Neural cell (in vitro differentiated cells): ENCODE data around the gene NRROS. TPM values are rescaled to one million over a fixed set of nuclear protein-coding genes. Genes with fewer than 3 reads are reported as not detected.

Experiments used
- H2AFZ ChIP-seq: fragments of 200-600, 300-800 bp; sonication (generic), shearing (Covaris generic); 2 replicates; pipeline ENCODE4 v1.6.0; 2014; ENCODE audit warnings: low read depth, mild to moderate bottlenecking, antibody characterized with exemption, low read length, moderate library complexity
- H3F3A ChIP-seq: fragments of 200-600 bp; shearing (Covaris generic); 2 replicates; pipeline ENCODE4 v1.6.1; 2016; ENCODE audit warnings: mild to moderate bottlenecking, moderate library complexity, mixed read lengths, antibody characterized with exemption, low read length; ENCODE audit not compliant: insufficient read depth, poor library complexity, severe bottlenecking
- H3K27ac ChIP-seq: fragments of 200-600, 300-800 bp; sonication (generic), shearing (Covaris generic); 2 replicates; pipeline ENCODE4 v1.5.1; 2014; ENCODE audit warnings: mild to moderate bottlenecking, low read length, moderate library complexity
- H3K27me3 ChIP-seq: fragments of 300-800, 200-600 bp; sonication (generic), shearing (Covaris generic); 2 replicates; pipeline ENCODE4 v1.6.0; 2014; ENCODE audit warnings: mild to moderate bottlenecking, low read depth, low read length, moderate library complexity; ENCODE audit not compliant: insufficient read depth
- H3K36me3 ChIP-seq: fragments of 300-800, 200-600 bp; sonication (generic), shearing (Covaris generic); 2 replicates; pipeline ENCODE4 v1.5.1; 2014; ENCODE audit warnings: mild to moderate bottlenecking, antibody characterized with exemption, low read length, moderate library complexity; ENCODE audit not compliant: insufficient read depth
- H3K4me2 ChIP-seq: fragments of 300-800, 200-600 bp; sonication (generic), shearing (Covaris generic); 2 replicates; pipeline ENCODE4 v1.6.0; 2014; ENCODE audit warnings: mild to moderate bottlenecking, low read length
- H3K4me3 ChIP-seq: fragments of 300-800, 200-600 bp; sonication (generic), shearing (Covaris generic); 2 replicates; pipeline ENCODE4 v1.5.1; 2014; ENCODE audit warnings: mild to moderate bottlenecking, low read length, moderate library complexity
- H3K79me2 ChIP-seq: fragments of 200-600 bp; shearing (Covaris generic); replicated peaks from 2 replicates; pipeline ENCODE4 v1.6.0; 2014; ENCODE audit warnings: mild to moderate bottlenecking, low read length, moderate library complexity; ENCODE audit not compliant: insufficient read depth
- H3K9ac ChIP-seq: fragments of 300-800, 200-600 bp; sonication (generic), shearing (Covaris generic); 2 replicates; pipeline ENCODE4 v1.6.1; 2016; ENCODE audit warnings: mild to moderate bottlenecking, low read length, mixed read lengths
- H3K9me2 ChIP-seq: fragments of 200-600 bp; shearing (Covaris generic); 2 replicates; pipeline ENCODE4 v1.6.1; 2016; ENCODE audit warnings: mild to moderate bottlenecking, low read length, mixed read lengths; ENCODE audit not compliant: insufficient read depth
- H3K9me3 ChIP-seq: fragments of 200-600, 300-800 bp; sonication (generic), shearing (Covaris generic); 2 replicates; pipeline ENCODE4 v1.6.1; 2016; ENCODE audit warnings: mild to moderate bottlenecking, mixed run types, low read length, moderate library complexity, mixed read lengths
- H4K20me1 ChIP-seq: fragments of 200-600 bp; shearing (Covaris generic); 2 replicates; pipeline ENCODE4 v1.6.1; 2016; ENCODE audit warnings: mild to moderate bottlenecking, mixed run types; ENCODE audit not compliant: insufficient read depth
- EP300 ChIP-seq: fragments of 450-650 bp; conservative IDR thresholded peaks from 2 replicates; pipeline ENCODE4 v1.6.1; 2014; ENCODE audit warnings: antibody characterized with exemption, mild to moderate bottlenecking, moderate library complexity; ENCODE audit not compliant: poor library complexity, severe bottlenecking
- EZH2 ChIP-seq: fragments of 200-600, 300-800 bp; shearing (Covaris generic), sonication (generic); IDR thresholded peaks from 2 replicates; pipeline ENCODE4 v1.6.1; 2014; ENCODE audit warnings: antibody characterized with exemption, low read length, borderline replicate concordance, mild to moderate bottlenecking; ENCODE audit not compliant: insufficient read depth, poor library complexity, severe bottlenecking
- MXI1 ChIP-seq: fragments of 450-650 bp; conservative IDR thresholded peaks from 2 replicates; pipeline ENCODE4 v1.6.1; 2014; ENCODE audit warnings: antibody characterized with exemption, mild to moderate bottlenecking; ENCODE audit not compliant: poor library complexity, severe bottlenecking
- POLR2AphosphoS5 ChIP-seq: IDR thresholded peaks from 2 replicates; pipeline ENCODE4 v1.6.1; 2012
- RAD21 ChIP-seq: fragments of 450-650 bp; conservative IDR thresholded peaks from 2 replicates; pipeline ENCODE4 v1.6.1; 2014; ENCODE audit warnings: antibody characterized with exemption, mild to moderate bottlenecking, moderate library complexity
- REST ChIP-seq: IDR thresholded peaks from 2 replicates; pipeline ENCODE4 v1.6.1; 2012; ENCODE audit warnings: borderline replicate concordance
- SMC3 ChIP-seq: fragments of 450-650 bp; conservative IDR thresholded peaks from 2 replicates; pipeline ENCODE4 v1.6.1; 2014; ENCODE audit warnings: antibody characterized with exemption, mild to moderate bottlenecking, moderate library complexity; ENCODE audit not compliant: poor library complexity
- TAF1 ChIP-seq: IDR thresholded peaks from 2 replicates; pipeline ENCODE4 v1.6.1; 2012; ENCODE audit warnings: low read depth
- polyA plus RNA-seq: library from polyadenylated mRNA; depleted of rRNA; stranded (reverse); fragments of >200 nt; gene quantifications from 2 replicates; pipeline ENCODE4 v1.2.3, GENCODE V29; 2014
- TF ChIP-seq, protein P1 (sequence below): fragments of 450-650 bp; IDR thresholded peaks from 2 replicates; pipeline ENCODE4 v1.5.1; 2014; ENCODE audit warnings: antibody characterized with exemption, mild to moderate bottlenecking, moderate library complexity; ENCODE audit not compliant: poor library complexity, severe bottlenecking

NRROS gene
- polyA plus RNA-seq, 1 donor from 2014 or later: not detected

DNA sequence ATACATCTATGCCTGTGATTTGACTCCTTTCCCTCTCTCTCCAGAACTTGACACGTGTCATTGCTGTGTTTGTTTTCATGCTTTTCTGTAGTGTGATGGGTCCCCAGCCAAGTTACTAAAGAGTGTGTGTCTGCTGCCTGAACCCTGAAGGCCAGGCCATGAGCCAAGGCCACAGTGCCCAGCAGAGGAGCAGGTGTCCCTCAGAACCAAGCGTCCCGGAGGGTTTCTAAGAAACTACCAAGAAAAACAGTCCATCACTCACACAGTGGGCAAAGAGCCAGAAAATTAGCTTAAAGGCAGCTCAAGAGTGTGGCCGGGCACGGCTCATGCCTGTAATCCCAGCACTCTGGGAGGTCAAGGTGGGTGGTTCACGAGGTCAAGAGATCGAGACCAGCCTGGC lies 35.8 kb upstream of the NRROS start:
- Histone ChIP-seq H3K27ac (no peak overlapping the region), H3K9me3 (no peaks in the 10 kb centered on the region), H3K4me3 (no peak overlapping the region), H2AFZ (no peak overlapping the region), H3K79me2 (no peaks in the 10 kb centered on the region), H3K36me3 (no peaks in the 10 kb centered on the region), H3K27me3 (no peaks in the 10 kb centered on the region), H3K9ac (no peak overlapping the region), H3K4me2 (no peak overlapping the region), H4K20me1 (no peaks in the 10 kb centered on the region), H3K9me2 (no peaks in the 10 kb centered on the region), H3F3A (no peaks in the 10 kb centered on the region)
- no peak for TF ChIP-seq MXI1

GRCh38 chr3:196604548-196604947 lies 34.9 kb upstream of the NRROS start:
- Histone ChIP-seq H3K9me3 (no peaks in the 10 kb centered on the region), H3K36me3 (no peaks in the 10 kb centered on the region), H3K9ac (no peak overlapping the region), H3K4me2 (no peak overlapping the region), H3F3A (no peaks in the 10 kb centered on the region), H3K27ac (no peak overlapping the region), H3K79me2 (no peaks in the 10 kb centered on the region), H3K27me3 (no peaks in the 10 kb centered on the region), H3K4me3 (no peak overlapping the region), H3K9me2 (no peaks in the 10 kb centered on the region), H2AFZ (no peak overlapping the region), H4K20me1 (no peaks in the 10 kb centered on the region)
- TF ChIP-seq REST (no peak), SMC3 (no peak), EZH2 (no peak), TAF1 (no peak), EP300 (no peak), POLR2AphosphoS5 (no peak), MXI1 (no peak), RAD21 (no peak)
- TF ChIP-seq, protein P1, sequence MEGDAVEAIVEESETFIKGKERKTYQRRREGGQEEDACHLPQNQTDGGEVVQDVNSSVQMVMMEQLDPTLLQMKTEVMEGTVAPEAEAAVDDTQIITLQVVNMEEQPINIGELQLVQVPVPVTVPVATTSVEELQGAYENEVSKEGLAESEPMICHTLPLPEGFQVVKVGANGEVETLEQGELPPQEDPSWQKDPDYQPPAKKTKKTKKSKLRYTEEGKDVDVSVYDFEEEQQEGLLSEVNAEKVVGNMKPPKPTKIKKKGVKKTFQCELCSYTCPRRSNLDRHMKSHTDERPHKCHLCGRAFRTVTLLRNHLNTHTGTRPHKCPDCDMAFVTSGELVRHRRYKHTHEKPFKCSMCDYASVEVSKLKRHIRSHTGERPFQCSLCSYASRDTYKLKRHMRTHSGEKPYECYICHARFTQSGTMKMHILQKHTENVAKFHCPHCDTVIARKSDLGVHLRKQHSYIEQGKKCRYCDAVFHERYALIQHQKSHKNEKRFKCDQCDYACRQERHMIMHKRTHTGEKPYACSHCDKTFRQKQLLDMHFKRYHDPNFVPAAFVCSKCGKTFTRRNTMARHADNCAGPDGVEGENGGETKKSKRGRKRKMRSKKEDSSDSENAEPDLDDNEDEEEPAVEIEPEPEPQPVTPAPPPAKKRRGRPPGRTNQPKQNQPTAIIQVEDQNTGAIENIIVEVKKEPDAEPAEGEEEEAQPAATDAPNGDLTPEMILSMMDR: no peak

- Histone ChIP-seq H3K9ac (no peak overlapping the region), H3K9me2 (no peaks in the 10 kb centered on the region), H3K4me2 (no peak overlapping the region), H3K27me3 (no peaks in the 10 kb centered on the region), H3K4me3 (no peak overlapping the region), H2AFZ (no peak overlapping the region), H4K20me1 (no peaks in the 10 kb centered on the region), H3F3A (no peaks in the 10 kb centered on the region), H3K36me3 (no peaks in the 10 kb centered on the region), H3K27ac (no peak overlapping the region), H3K9me3 (no peaks in the 10 kb centered on the region), H3K79me2 (no peaks in the 10 kb centered on the region)
- no peak for TF ChIP-seq TAF1
- TF ChIP-seq, protein P1: no peak
- no peak for TF ChIP-seq EZH2
- no peak for TF ChIP-seq EP300
- no peak for TF ChIP-seq POLR2AphosphoS5
- TF ChIP-seq MXI1: no peak
- TF ChIP-seq RAD21: no peak
- TF ChIP-seq SMC3: no peak
- no peak for TF ChIP-seq REST
Observed at GRCh38 chr3:196608693-196609092, 30.8 kb upstream of the NRROS start.
